NK-92 (cell line): ENCODE data around the gene UNCX.

ENCODE experiments used
- DNase-seq: peaks from one replicate; lab custom pipeline; 2025; ENCODE audit not compliant: unreplicated experiment; lab: John Stamatoyannopoulos, UW

Gene UNCX

GRCh38 chr7:1214516-1214915 lies 18.2 kb upstream of the UNCX start:
- DNase-seq = no peak

GRCh38 chr7:1218541-1219165 lies 14.0 kb upstream of the UNCX start:
- no peak for DNase-seq

GRCh38 chr7:1219498-1219897 lies 13.2 kb upstream of the UNCX start:
- DNase-seq = no peak

GRCh38 chr7:1220000-1220726 lies 12.5 kb upstream of the UNCX start:
- DNase-seq = no peak

- no peak for DNase-seq
These were observed 11.5 kb upstream of the UNCX start for GRCh38 chr7:1220977-1221745.

GRCh38 chr7:1223196-1223981 lies 9.3 kb upstream of the UNCX start:
- DNase-seq = no peak

- no peak for DNase-seq
These were observed 8.5 kb upstream of the UNCX start for GRCh38 chr7:1224086-1224716.

GRCh38 chr7:1225030-1225429 lies 7.6 kb upstream of the UNCX start:
- no peak for DNase-seq

GRCh38 chr7:1225441-1226185 lies 7.1 kb upstream of the UNCX start:
- no peak for DNase-seq

- no peak for DNase-seq
These were observed 6.3 kb upstream of the UNCX start for GRCh38 chr7:1226186-1226901.

GRCh38 chr7:1227071-1227804 lies 5.4 kb upstream of the UNCX start:
- DNase-seq = no peak

- DNase-seq = no peak
These were observed 4.7 kb upstream of the UNCX start for GRCh38 chr7:1227814-1228544.

- DNase-seq = no peak
These were observed 4.0 kb upstream of the UNCX start for GRCh38 chr7:1228545-1229201.

- no peak for DNase-seq
These were observed 3.3 kb upstream of the UNCX start for GRCh38 chr7:1229202-1229947.

- no peak for DNase-seq
These were observed 2.7 kb upstream of the UNCX start for GRCh38 chr7:1229956-1230355.

- DNase-seq = no peak
These were observed 2.1 kb upstream of the UNCX start for GRCh38 chr7:1230411-1231213.
